Nephron (organoid): ENCODE data around the gene GLDC.

Experiments used
- H3K27ac Mint-ChIP-seq, 3 experiments: 2 replicates each; pipeline ENCODE4 v1.8.0; 2020; ENCODE audit warnings: mixed read lengths in 3 of 3, mild to moderate bottlenecking in 2 of 3, moderate library complexity in 1 of 3
- H3K27me3 Mint-ChIP-seq: 2 replicates; pipeline ENCODE4 v1.8.0; 2021; ENCODE audit warnings: low read depth, mild to moderate bottlenecking, moderate library complexity, mixed read lengths
- H3K36me3 Mint-ChIP-seq: 2 replicates; pipeline ENCODE4 v1.8.0; 2020; ENCODE audit warnings: low read depth, mixed read lengths
- H3K4me1 Mint-ChIP-seq: 2 replicates; pipeline ENCODE4 v1.8.0; 2020; ENCODE audit warnings: mixed read lengths
- H3K4me3 Mint-ChIP-seq, 3 experiments: 2 replicates each; pipeline ENCODE4 v1.8.0; 2020; ENCODE audit warnings: mild to moderate bottlenecking in 3 of 3, mixed read lengths in 3 of 3, moderate library complexity in 2 of 3
- H3K9me3 Mint-ChIP-seq: 2 replicates; pipeline ENCODE4 v1.8.0; 2020; ENCODE audit warnings: mixed read lengths
- CTCF ChIP-seq, 3 experiments: fragments of 200-600 bp; sonication (generic); IDR thresholded peaks; one replicate each; pipeline ENCODE4 v1.5.0; 2021; ENCODE audit warnings: antibody characterized with exemption in 3 of 3; ENCODE audit not compliant: unreplicated experiment in 3 of 3

GLDC gene

GRCh38 chr9:6614489-6614888 lies 31.0 kb downstream of the GLDC start:
- H3K4me3 Mint-ChIP-seq: no peak overlapping the region
- H3K36me3 Mint-ChIP-seq: no peaks in the 10 kb centered on the region
- TF ChIP-seq CTCF (IDR thresholded peaks at IDR 0.05; ENCODE audit: unreplicated experiment in 3 of 3): no peak
- no peaks in the 10 kb centered on the region for H3K27me3 Mint-ChIP-seq
- H3K27ac Mint-ChIP-seq: no peak overlapping the region
- H3K9me3 Mint-ChIP-seq: no peaks in the 10 kb centered on the region
- H3K4me1 Mint-ChIP-seq: peaks cover 8% of the 10 kb centered on the region

DNA sequence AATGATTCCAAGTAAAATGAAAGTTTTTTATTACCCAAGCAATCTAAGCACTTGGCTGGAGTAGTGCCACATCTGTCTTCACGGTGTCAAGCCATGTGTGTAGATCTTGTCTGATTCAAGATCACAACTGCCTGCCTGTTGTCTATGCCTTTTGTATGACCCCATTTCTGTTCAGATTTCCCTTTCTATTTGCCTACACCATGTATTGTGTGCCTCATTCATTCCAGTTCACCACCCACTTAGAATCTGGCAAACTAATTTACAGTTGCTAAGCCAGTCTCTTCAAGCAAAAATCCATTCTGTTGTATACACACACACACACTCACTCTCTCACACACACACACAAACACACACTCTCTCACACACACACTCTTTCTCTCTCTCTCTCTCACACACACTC lies 33.7 kb downstream of the GLDC start:
- TF ChIP-seq CTCF (IDR thresholded peaks at IDR 0.05; ENCODE audit: unreplicated experiment in 3 of 3): no peak
- peaks cover 8% of the 10 kb centered on the region for H3K4me1 Mint-ChIP-seq
- H3K9me3 Mint-ChIP-seq: no peaks in the 10 kb centered on the region
- H3K27me3 Mint-ChIP-seq: peaks cover 3% of the 10 kb centered on the region
- no peaks in the 10 kb centered on the region for H3K36me3 Mint-ChIP-seq
- H3K27ac Mint-ChIP-seq: no peak overlapping the region
- H3K4me3 Mint-ChIP-seq: no peak overlapping the region

DNA sequence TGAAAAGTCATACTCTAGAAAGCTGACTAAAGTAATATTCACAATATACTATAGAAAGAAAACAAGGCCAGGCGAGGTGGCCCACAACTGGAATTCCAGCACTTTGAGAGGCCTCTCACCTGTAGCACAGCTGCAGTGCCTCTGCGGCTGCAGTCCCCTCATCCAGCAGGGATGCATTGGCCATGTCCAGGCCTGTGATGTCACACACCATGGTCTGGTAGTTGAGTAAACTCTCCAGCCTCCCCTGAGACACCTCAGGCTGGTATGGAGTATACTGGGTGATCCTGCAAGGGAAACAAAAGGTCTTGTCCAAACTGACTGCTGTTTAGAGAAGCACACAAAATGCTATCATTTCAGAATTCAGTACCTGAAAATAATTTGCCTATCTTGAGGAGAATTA lies 35.5 kb downstream of the GLDC start:
- H3K36me3 Mint-ChIP-seq: no peaks in the 10 kb centered on the region
- TF ChIP-seq CTCF (IDR thresholded peaks at IDR 0.05; ENCODE audit: unreplicated experiment in 3 of 3): no peak
- peaks cover 8% of the 10 kb centered on the region for H3K4me1 Mint-ChIP-seq
- H3K27me3 Mint-ChIP-seq: peaks cover 3% of the 10 kb centered on the region
- H3K4me3 Mint-ChIP-seq: no peak overlapping the region
- H3K27ac Mint-ChIP-seq: no peak overlapping the region
- no peaks in the 10 kb centered on the region for H3K9me3 Mint-ChIP-seq

GRCh38 chr9:6609497-6610016 lies 36.0 kb downstream of the GLDC start:
- TF ChIP-seq CTCF (IDR thresholded peaks at IDR 0.05; ENCODE audit: unreplicated experiment in 3 of 3): no peak
- H3K27me3 Mint-ChIP-seq: peaks cover 3% of the 10 kb centered on the region
- H3K4me3 Mint-ChIP-seq: no peak overlapping the region
- H3K27ac Mint-ChIP-seq: no peak overlapping the region
- H3K4me1 Mint-ChIP-seq: peaks cover 8% of the 10 kb centered on the region
- no peaks in the 10 kb centered on the region for H3K36me3 Mint-ChIP-seq
- no peaks in the 10 kb centered on the region for H3K9me3 Mint-ChIP-seq

- H3K9me3 Mint-ChIP-seq: no peaks in the 10 kb centered on the region
- no peak overlapping the region for H3K27ac Mint-ChIP-seq
- H3K4me3 Mint-ChIP-seq: no peak overlapping the region
- peaks cover 3% of the 10 kb centered on the region for H3K27me3 Mint-ChIP-seq
- TF ChIP-seq CTCF (IDR thresholded peaks at IDR 0.05; ENCODE audit: unreplicated experiment in 3 of 3): no peak
- H3K4me1 Mint-ChIP-seq: no peaks in the 10 kb centered on the region
- H3K36me3 Mint-ChIP-seq: no peaks in the 10 kb centered on the region
These were observed 40.3 kb downstream of the GLDC start for GRCh38 chr9:6605202-6605601.

DNA sequence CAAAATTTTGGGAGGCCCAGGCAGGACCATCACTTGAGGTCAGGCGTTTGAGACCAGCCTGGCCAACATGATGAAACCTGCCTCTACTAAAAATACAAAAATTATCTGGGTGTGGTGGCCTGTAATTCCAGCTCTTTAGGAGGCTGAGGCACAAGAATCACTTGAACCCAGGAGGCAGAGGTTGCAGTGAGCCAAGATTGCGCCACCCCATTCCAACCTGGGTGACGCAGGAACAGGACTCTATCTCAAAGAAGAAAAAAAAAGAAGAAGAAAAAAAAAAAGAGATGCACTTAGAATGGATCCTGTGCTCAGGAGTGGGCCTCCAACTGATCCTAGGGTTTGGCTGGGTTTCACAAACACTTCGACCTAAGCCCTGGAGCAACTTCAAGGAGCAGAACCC lies 45.1 kb downstream of the GLDC start:
- no peak overlapping the region for H3K27ac Mint-ChIP-seq
- peaks cover 5% of the 10 kb centered on the region for H3K4me1 Mint-ChIP-seq
- H3K4me3 Mint-ChIP-seq: no peak overlapping the region
- H3K36me3 Mint-ChIP-seq: no peaks in the 10 kb centered on the region
- no peak for TF ChIP-seq CTCF (IDR thresholded peaks at IDR 0.05; ENCODE audit: unreplicated experiment in 3 of 3)
- peaks cover 3% of the 10 kb centered on the region for H3K27me3 Mint-ChIP-seq
- no peaks in the 10 kb centered on the region for H3K9me3 Mint-ChIP-seq
